Neural progenitor cell (in vitro differentiated cells): ENCODE measurements around the gene MPC1. TPM values are rescaled to one million over a fixed set of nuclear protein-coding genes. Genes with fewer than 3 reads are reported as not detected.

Experiments
- DNase-seq: peaks from one replicate; pipeline ENCODE4 v3.0.0-alpha.2; 2016; ENCODE audit warnings: low spot score
- H2AFZ ChIP-seq: fragments of 200-600 bp; sonication (generic); replicated peaks from 2 replicates; pipeline ENCODE4 v1.6.1; 2016; ENCODE audit warnings: antibody characterized with exemption
- H3F3A ChIP-seq: fragments of 200-600 bp; sonication (generic); 2 replicates; pipeline ENCODE4 v1.6.1; 2016; ENCODE audit warnings: antibody characterized with exemption, low read depth
- H3K27ac ChIP-seq: fragments of 200-600 bp; sonication (generic); 2 replicates; pipeline ENCODE4 v1.5.1; 2016; ENCODE audit warnings: mild to moderate bottlenecking
- H3K27me3 ChIP-seq: fragments of 200-600 bp; sonication (generic); 2 replicates; pipeline ENCODE4 v1.6.1; 2016; ENCODE audit warnings: mild to moderate bottlenecking, moderate library complexity
- H3K36me3 ChIP-seq: fragments of 200-600 bp; sonication (generic); 2 replicates; pipeline ENCODE4 v1.5.1; 2016
- H3K4me1 ChIP-seq: fragments of 200-600 bp; sonication (generic); 2 replicates; pipeline ENCODE4 v1.6.1; 2016; ENCODE audit warnings: mixed run types
- H3K4me2 ChIP-seq: fragments of 200-600 bp; sonication (generic); 2 replicates; pipeline ENCODE4 v1.6.1; 2016
- H3K4me3 ChIP-seq: fragments of 200-600 bp; sonication (generic); 2 replicates; pipeline ENCODE4 v1.5.1; 2016
- H3K79me2 ChIP-seq: fragments of 200-600 bp; sonication (generic); 2 replicates; pipeline ENCODE4 v1.6.1; 2016; ENCODE audit warnings: low read depth
- H3K9ac ChIP-seq: fragments of 200-600 bp; sonication (generic); 2 replicates; pipeline ENCODE4 v1.6.1; 2016
- H3K9me3 ChIP-seq: fragments of 200-600 bp; sonication (generic); 2 replicates; pipeline ENCODE4 v1.5.1; 2016; ENCODE audit warnings: low read depth
- H4K20me1 ChIP-seq: fragments of 200-600 bp; sonication (generic); 2 replicates; pipeline ENCODE4 v1.6.1; 2016; ENCODE audit warnings: low read depth
- H3K27ac Mint-ChIP-seq: 3 replicates; pipeline ENCODE4 v1.8.0; 2021; ENCODE audit warnings: mixed read lengths
- H3K27me3 Mint-ChIP-seq: 2 replicates; pipeline ENCODE4 v1.8.0; 2022; ENCODE audit warnings: low read depth, mild to moderate bottlenecking, inconsistent platforms, moderate library complexity, mixed read lengths; ENCODE audit not compliant: insufficient read depth
- H3K36me3 Mint-ChIP-seq: 3 replicates; pipeline ENCODE4 v1.8.0; 2021; ENCODE audit warnings: mixed read lengths
- H3K4me1 Mint-ChIP-seq: 3 replicates; pipeline ENCODE4 v1.8.0; 2021; ENCODE audit warnings: mixed read lengths
- H3K4me3 Mint-ChIP-seq: 3 replicates; pipeline ENCODE4 v1.8.0; 2021; ENCODE audit warnings: mild to moderate bottlenecking, moderate library complexity, mixed read lengths
- H3K9me3 Mint-ChIP-seq: 3 replicates; pipeline ENCODE4 v1.8.0; 2020; ENCODE audit warnings: mixed read lengths
- CTCF ChIP-seq: fragments of 200-600 bp; sonication (generic); IDR thresholded peaks from 2 replicates; pipeline ENCODE4 v1.5.1; 2017; ENCODE audit warnings: antibody characterized with exemption, mild to moderate bottlenecking
- EZH2 ChIP-seq: fragments of 200-600 bp; sonication (generic); IDR thresholded peaks from 2 replicates; pipeline ENCODE4 v1.6.1; 2017; ENCODE audit warnings: antibody characterized with exemption, mild to moderate bottlenecking, moderate library complexity
- EZH2phosphoT487 ChIP-seq: fragments of 200-600 bp; sonication (generic); IDR thresholded peaks from 2 replicates; pipeline ENCODE4 v1.6.1; 2017; ENCODE audit warnings: antibody characterized with exemption
- total RNA-seq: library from RNA; depleted of rRNA; stranded (reverse); fragments of >200 nt; gene quantifications from 2 replicates; pipeline ENCODE4 v1.2.3, GENCODE V29; 2015; ENCODE audit warnings: low replicate concordance

The MPC1 gene
- total RNA-seq, 1 donor from 2014 or later, result 13.2 TPM

DNA sequence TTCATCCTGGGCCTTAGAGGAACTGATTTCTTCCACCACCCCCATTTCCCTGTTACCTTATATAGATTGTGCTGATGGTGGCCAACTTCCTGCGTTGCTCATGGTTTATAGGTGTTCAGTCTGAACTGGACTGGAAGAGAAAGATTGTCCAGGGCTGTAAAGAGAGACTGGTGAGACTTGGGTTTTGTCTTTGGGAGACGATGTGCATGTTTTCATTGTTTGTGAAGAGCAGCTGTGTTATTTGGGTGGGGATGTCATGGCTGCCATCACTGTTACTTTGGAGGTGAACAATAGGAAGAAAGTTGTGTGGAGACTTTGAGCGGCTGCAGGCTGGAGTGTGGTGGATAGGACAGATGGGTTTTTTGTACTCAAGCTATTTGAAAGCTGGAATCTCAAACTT lies 15.6 kb upstream of the MPC1 start:
- H3K4me3 Mint-ChIP-seq, result no peak overlapping the region
- no peak overlapping the region for H2AFZ ChIP-seq

DNA sequence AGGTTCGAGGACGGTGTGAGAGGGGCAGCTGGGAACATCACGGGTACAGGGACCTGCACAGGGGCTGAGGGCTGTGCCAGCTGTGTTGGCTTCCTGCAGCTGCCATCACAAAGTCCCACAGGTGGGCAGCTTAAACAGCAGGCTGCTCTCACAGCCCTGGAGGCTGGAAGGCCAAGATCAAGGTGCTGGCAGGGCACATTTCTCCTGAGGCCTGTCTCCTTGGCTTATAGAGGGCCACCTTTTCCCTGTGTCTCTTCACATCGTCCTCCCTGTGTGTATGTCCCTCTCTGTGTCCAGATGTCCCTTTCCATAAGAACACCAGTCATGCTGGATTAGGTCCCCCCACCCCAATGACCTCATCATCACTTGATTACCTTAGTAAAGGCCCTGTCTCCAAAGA lies 15.1 kb upstream of the MPC1 start:
- no peak overlapping the region for H3K4me2 ChIP-seq
- no peaks in the 10 kb centered on the region for H3K36me3 ChIP-seq
- H3K27ac ChIP-seq, result no peak overlapping the region
- DNase-seq, result no peak
- H3K9me3 ChIP-seq, result no peaks in the 10 kb centered on the region
- H3K9me3 Mint-ChIP-seq, result no peaks in the 10 kb centered on the region
- no peak overlapping the region for H3K27ac Mint-ChIP-seq
- no peak overlapping the region for H2AFZ ChIP-seq
- H3K27me3 Mint-ChIP-seq, result peaks cover 6% of the 10 kb centered on the region
- H3K4me3 ChIP-seq, result no peak overlapping the region
- no peaks in the 10 kb centered on the region for H3K36me3 Mint-ChIP-seq
- no peaks in the 10 kb centered on the region for H3K79me2 ChIP-seq
- H3K9ac ChIP-seq, result no peak overlapping the region
- H3K4me1 ChIP-seq, result no peaks in the 10 kb centered on the region
- no peak overlapping the region for H3K4me3 Mint-ChIP-seq
- no peaks in the 10 kb centered on the region for H4K20me1 ChIP-seq
- peaks cover under 1% of the 10 kb centered on the region for H3K4me1 Mint-ChIP-seq
- no peaks in the 10 kb centered on the region for H3F3A ChIP-seq
- no peaks in the 10 kb centered on the region for H3K27me3 ChIP-seq
- no peak for TF ChIP-seq EZH2

More for the DNA sequence above, 15.6 kb upstream of the MPC1 start:
- no peaks in the 10 kb centered on the region for H3K36me3 Mint-ChIP-seq
- no peaks in the 10 kb centered on the region for H3K4me1 ChIP-seq
- H3K4me3 ChIP-seq, result no peak overlapping the region
- no peak overlapping the region for H3K27ac ChIP-seq
- H3K27me3 ChIP-seq, result no peaks in the 10 kb centered on the region
- TF ChIP-seq EZH2phosphoT487 (no peak), CTCF (no peak), EZH2 (no peak)
- H3K9me3 ChIP-seq, result no peaks in the 10 kb centered on the region
- H3K27ac Mint-ChIP-seq, result no peak overlapping the region
- H4K20me1 ChIP-seq, result no peaks in the 10 kb centered on the region
- DNase-seq, result no peak
- H3K79me2 ChIP-seq, result no peaks in the 10 kb centered on the region
- H3K4me1 Mint-ChIP-seq, result peaks cover 4% of the 10 kb centered on the region
- no peaks in the 10 kb centered on the region for H3K36me3 ChIP-seq
- no peaks in the 10 kb centered on the region for H3F3A ChIP-seq
- H3K27me3 Mint-ChIP-seq, result peaks cover 6% of the 10 kb centered on the region
- H3K9ac ChIP-seq, result no peak overlapping the region
- H3K9me3 Mint-ChIP-seq, result no peaks in the 10 kb centered on the region
- H3K4me2 ChIP-seq, result no peak overlapping the region

DNA sequence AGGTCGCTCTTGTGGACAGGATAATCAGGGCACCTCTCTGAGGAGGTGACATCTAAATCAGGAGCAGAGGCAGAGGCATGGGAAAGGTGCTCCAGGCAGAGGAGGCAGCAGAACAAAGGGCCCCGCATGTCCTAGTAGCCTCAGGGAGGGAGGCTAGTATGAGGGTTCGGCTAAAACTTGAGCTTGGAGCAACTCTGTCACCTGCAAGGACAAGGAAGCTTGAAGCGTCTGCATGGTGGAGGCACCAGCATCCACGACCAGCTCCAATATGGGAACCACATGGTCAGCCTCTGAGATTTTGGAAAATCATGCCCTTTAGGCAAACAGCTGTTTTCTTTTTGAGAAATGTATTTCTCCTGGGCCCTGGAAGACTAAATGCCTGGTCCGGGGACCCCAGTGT lies 13.0 kb upstream of the MPC1 start:
- Histone ChIP-seq H3K4me2 (no peak overlapping the region), H3K27me3 (no peaks in the 10 kb centered on the region), H3K9ac (no peak overlapping the region), H3K9me3 (no peaks in the 10 kb centered on the region), H4K20me1 (no peaks in the 10 kb centered on the region), H3K4me3 (no peak overlapping the region), H3K79me2 (no peaks in the 10 kb centered on the region), H3K27ac (no peak overlapping the region), H3F3A (no peaks in the 10 kb centered on the region), H3K36me3 (no peaks in the 10 kb centered on the region), H3K4me1 (no peaks in the 10 kb centered on the region), H2AFZ (no peak overlapping the region)
- H3K27me3 Mint-ChIP-seq, result peaks cover 2% of the 10 kb centered on the region
- H3K27ac Mint-ChIP-seq, result no peak overlapping the region
- no peak overlapping the region for H3K4me3 Mint-ChIP-seq
- no peak for TF ChIP-seq EZH2phosphoT487
- TF ChIP-seq EZH2, result no peak
- no peaks in the 10 kb centered on the region for H3K4me1 Mint-ChIP-seq
- no peaks in the 10 kb centered on the region for H3K36me3 Mint-ChIP-seq
- DNase-seq, result no peak
- no peaks in the 10 kb centered on the region for H3K9me3 Mint-ChIP-seq

DNA sequence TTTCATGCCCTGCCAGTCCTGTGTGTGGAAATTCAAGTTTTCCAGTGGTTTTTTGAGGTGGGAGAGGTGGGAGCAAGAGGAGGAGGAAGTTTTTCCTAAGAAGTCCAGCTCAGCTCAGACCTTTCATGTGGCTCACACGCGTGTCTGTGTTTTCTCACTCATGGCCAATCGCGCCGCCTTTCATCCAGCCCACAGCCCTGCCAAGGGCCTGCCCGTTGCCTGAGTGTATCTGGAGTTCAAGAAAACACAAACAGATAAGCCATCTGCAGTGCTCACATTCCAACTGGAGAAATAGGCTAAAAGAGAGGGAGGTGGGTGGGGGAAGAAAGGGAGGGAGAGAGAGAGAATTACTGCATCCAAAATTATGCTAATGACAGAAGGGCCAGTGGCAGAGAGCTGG lies 12.6 kb upstream of the MPC1 start:
- Mint-ChIP-seq H3K4me3 (no peak overlapping the region), H3K36me3 (no peaks in the 10 kb centered on the region), H3K27ac (no peak overlapping the region), H3K9me3 (no peaks in the 10 kb centered on the region), H3K27me3 (peaks cover 2% of the 10 kb centered on the region), H3K4me1 (no peaks in the 10 kb centered on the region)
- Histone ChIP-seq H3F3A (no peaks in the 10 kb centered on the region), H3K9me3 (no peaks in the 10 kb centered on the region), H2AFZ (no peak overlapping the region), H3K9ac (no peak overlapping the region), H3K4me2 (no peak overlapping the region), H3K4me3 (no peak overlapping the region), H3K79me2 (no peaks in the 10 kb centered on the region), H3K36me3 (no peaks in the 10 kb centered on the region), H4K20me1 (no peaks in the 10 kb centered on the region), H3K27ac (no peak overlapping the region), H3K4me1 (no peaks in the 10 kb centered on the region), H3K27me3 (no peaks in the 10 kb centered on the region)
- no peak for TF ChIP-seq EZH2phosphoT487
- TF ChIP-seq CTCF, result no peak
- TF ChIP-seq EZH2, result no peak
- DNase-seq, result no peak
